GM12891 (cell line): ENCODE data around the gene EIF5A2.

Experiments used
- PAX5 ChIP-seq: IDR thresholded peaks from 2 replicates; pipeline ENCODE4 v1.6.1; 2011; ENCODE audit warnings: low read length, moderate library complexity, mild to moderate bottlenecking; ENCODE audit not compliant: insufficient read depth, severe bottlenecking
- POLR2A ChIP-seq: IDR thresholded peaks from 2 replicates; pipeline ENCODE4 v1.6.1; 2011; ENCODE audit warnings: low read depth, low read length, control low read depth
- POLR2AphosphoS5 ChIP-seq: IDR thresholded peaks from 2 replicates; pipeline ENCODE4 v1.6.1; 2011; ENCODE audit warnings: low read depth, low read length, control low read depth
- TAF1 ChIP-seq: IDR thresholded peaks from 2 replicates; pipeline ENCODE4 v1.6.1; 2011; ENCODE audit warnings: low read depth, low read length, control low read depth

GRCh38 chr3:170889132-170889531, 19.3 kb downstream of the EIF5A2 start:
- TF ChIP-seq POLR2A (no peak), TAF1 (no peak), PAX5 (no peak), POLR2AphosphoS5 (no peak)
